ENCODE data around the gene PRDM16. TPM values are rescaled to one million over a fixed set of nuclear protein-coding genes. Genes with fewer than 3 reads are reported as not detected.

PRDM16 gene
- total and polyA plus RNA-seq, 2 experiments from 2014 or later = 41.8 to 55.8 TPM

DNA sequence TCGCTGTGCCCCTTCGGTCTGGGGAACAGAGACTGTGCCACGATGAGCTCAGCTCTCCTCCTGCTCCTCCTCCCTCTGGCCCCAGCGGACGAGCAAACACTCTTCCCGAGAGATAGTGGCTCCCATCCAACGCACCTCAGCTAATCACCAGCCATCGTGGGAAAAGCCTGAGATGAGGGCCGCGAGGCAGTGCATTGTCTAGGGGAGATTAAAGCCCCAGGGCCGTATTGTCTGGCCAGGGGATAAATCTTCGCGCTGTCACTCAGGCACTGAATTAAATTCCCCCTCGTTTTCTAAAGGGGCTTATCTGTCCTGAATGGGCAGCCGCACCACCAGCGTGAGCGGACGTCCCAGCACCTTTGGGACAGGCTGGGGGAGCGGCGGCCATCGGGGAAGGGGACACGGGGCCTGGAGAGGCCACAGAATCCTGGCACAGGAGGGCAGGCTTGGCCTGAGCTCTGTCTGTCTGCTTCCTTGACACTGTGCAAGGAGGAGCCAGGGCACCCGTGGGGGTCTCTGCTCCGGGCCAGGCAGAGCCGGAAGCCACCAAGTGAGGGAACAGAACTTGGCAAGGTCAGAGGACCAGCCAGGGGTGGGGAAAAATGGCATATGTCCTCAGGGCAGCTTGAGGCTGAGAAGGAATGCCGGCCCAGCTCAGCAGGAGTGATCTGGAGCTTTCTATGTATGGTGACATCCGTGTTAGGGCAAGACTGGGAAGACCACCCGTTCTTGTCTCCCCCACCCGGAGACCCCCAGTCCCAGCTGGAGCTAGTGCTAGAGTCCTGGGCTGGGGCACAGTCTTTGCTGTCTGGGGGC is 32.3 kb downstream of the PRDM16 start:
- H3K9me3 ChIP-seq (ENCODE audit: low read depth) = no peaks in the 10 kb centered on the region
- peaks cover 38% of the 10 kb centered on the region for H3K4me1 ChIP-seq (ENCODE audit: low read depth)
- peak overlapping the region; percentile 30 for H3K27ac ChIP-seq
- H3K36me3 ChIP-seq = no peaks in the 10 kb centered on the region
- no peaks in the 10 kb centered on the region for H3K27me3 ChIP-seq
- DNase-seq (ENCODE audit: low read depth in 1 of 2, low spot score in 1 of 2) = no peak
- no peak overlapping the region for H3K4me3 ChIP-seq
- TF ChIP-seq, protein P1, sequence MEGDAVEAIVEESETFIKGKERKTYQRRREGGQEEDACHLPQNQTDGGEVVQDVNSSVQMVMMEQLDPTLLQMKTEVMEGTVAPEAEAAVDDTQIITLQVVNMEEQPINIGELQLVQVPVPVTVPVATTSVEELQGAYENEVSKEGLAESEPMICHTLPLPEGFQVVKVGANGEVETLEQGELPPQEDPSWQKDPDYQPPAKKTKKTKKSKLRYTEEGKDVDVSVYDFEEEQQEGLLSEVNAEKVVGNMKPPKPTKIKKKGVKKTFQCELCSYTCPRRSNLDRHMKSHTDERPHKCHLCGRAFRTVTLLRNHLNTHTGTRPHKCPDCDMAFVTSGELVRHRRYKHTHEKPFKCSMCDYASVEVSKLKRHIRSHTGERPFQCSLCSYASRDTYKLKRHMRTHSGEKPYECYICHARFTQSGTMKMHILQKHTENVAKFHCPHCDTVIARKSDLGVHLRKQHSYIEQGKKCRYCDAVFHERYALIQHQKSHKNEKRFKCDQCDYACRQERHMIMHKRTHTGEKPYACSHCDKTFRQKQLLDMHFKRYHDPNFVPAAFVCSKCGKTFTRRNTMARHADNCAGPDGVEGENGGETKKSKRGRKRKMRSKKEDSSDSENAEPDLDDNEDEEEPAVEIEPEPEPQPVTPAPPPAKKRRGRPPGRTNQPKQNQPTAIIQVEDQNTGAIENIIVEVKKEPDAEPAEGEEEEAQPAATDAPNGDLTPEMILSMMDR (IDR thresholded peaks at IDR 0.05; ENCODE audit: low read depth, low read length) = no peak

DNA sequence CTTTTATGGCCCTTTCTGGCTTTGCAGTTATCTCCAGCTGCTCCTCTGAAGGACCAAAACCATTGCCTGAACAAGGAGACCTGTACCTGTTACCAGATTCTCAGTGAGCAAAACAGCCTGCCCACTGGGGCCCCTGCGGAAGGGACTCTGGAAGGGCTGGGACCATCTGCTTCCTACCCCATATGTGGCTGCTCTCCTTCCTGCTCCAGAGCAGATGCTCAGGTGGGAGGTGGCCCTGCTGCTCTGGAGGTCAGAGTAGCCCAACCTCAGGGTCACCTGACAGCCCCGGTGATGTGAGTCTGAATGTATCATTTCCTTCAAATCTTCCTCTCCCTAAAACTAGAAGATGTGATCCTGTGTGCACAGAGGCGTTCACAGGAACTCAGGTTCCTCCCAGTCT is 33.6 kb downstream of the PRDM16 start:
- Histone ChIP-seq H3K4me1 (ENCODE audit: low read depth) (peaks cover 27% of the 10 kb centered on the region), H3K4me3 (no peak overlapping the region), H3K27ac (no peak overlapping the region), H3K27me3 (no peaks in the 10 kb centered on the region), H3K9me3 (ENCODE audit: low read depth) (no peaks in the 10 kb centered on the region), H3K36me3 (no peaks in the 10 kb centered on the region)
- DNase-seq (ENCODE audit: low read depth in 1 of 2, low spot score in 1 of 2) = no peak
- TF ChIP-seq, protein P1 (IDR thresholded peaks at IDR 0.05; ENCODE audit: low read depth, low read length) = no peak

DNA sequence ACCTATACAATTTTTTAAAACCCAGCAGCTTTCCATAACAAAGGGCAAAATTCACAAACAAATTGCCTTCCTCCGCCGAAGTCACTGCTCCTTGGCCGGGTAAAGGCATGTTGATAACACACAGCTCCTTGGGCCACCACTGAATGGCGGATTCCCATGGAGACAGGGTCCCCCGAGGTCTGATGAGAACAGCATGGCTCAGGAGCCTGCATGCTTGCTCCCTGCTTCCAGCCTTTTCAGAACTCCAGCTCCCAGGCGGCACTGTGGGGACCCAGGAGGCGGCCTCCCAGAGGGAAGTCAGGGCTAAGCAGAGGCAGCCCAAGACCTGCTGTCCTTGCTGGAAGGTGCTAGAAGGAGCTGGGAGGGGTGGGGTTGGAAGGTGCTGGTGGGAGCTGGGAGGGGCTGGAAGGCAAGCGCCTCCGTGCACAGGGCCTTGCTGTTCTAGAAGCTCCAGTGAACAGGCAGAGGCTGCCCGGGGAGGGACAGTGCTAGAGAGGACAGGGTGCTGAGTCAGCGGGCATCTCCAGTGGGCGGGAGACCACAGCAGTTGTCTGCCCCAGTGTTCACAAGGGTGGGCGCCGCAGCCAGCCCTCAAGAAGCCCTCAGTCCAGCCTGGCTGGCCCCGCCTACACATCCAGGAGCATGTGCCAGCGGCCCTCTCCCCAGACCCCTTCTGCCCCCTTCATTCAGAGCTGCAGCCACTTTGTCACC is 35.1 kb downstream of the PRDM16 start:
- no peak for DNase-seq (ENCODE audit: low read depth in 1 of 2, low spot score in 1 of 2)

DNA sequence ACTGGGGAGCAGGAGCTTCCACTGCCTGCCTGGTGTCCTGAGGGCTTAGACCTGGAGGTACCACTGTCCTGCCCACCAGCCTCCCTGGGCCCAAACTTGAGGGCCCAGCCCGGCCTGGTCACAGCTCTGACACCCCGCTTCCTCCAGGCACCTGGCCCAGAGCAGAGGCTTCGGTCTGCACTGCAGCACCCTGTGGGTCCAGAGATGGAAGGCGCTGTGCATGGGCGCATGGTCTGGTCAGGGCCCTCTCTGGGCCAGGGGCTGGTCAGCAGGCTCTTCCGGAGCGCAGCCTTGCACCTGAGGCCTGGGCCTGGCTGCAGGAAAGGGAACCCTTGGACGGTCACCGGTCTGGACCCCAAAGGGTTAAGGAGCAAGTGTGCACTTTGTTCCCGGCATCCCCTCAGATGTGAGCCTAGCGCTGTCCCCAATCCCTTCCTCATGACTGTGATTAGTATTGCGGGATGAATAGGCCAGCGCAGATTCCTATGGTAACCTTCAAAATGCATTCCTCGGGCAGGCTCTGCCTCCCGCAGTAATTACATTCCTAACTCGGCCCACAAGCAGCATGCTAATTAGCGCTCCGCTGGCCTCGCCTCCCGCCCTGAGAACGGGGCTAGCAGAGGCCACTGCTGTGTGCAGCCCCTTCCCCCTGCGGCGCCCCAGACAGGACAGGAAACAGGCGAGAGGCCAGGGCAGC is 36.3 kb downstream of the PRDM16 start:
- TF ChIP-seq, protein P1 (IDR thresholded peaks at IDR 0.05; ENCODE audit: low read depth, low read length) = no peak
- H3K27ac ChIP-seq = no peak overlapping the region

More for the DNA sequence above, 35.1 kb downstream of the PRDM16 start:
- Histone ChIP-seq H3K27me3 (no peaks in the 10 kb centered on the region), H3K4me3 (no peak overlapping the region), H3K36me3 (no peaks in the 10 kb centered on the region), H3K4me1 (ENCODE audit: low read depth) (peaks cover 24% of the 10 kb centered on the region), H3K9me3 (ENCODE audit: low read depth) (no peaks in the 10 kb centered on the region), H3K27ac (no peak overlapping the region)
- TF ChIP-seq, protein P1 (IDR thresholded peaks at IDR 0.05; ENCODE audit: low read depth, low read length) = no peak

DNA sequence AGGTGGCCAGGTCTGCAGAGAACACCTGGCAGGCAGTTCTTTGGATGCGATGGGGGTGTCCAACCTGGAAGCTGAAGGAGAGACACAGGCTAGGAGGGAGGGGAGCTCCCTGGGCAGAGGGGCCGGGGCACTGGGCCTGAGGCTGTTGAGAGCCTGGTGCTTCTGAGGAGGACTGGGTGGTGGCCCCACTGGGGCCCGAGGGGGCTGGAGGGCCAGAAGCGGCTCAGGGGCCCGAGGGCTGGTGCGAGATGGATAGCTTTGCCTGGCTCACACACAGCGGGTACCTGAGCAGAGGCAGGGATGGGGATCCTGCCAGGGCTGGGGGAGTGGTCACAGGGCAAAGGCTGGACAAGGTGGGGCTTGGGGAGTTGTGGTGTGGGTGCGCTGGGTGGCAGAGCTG is 37.2 kb downstream of the PRDM16 start:
- TF ChIP-seq, protein P1 (IDR thresholded peaks at IDR 0.05; ENCODE audit: low read depth, low read length) = no peak
- peaks cover 23% of the 10 kb centered on the region for H3K4me1 ChIP-seq (ENCODE audit: low read depth)

More for the DNA sequence above, 36.3 kb downstream of the PRDM16 start:
- no peaks in the 10 kb centered on the region for H3K27me3 ChIP-seq
- H3K4me3 ChIP-seq = no peak overlapping the region
- H3K36me3 ChIP-seq = no peaks in the 10 kb centered on the region
- DNase-seq (ENCODE audit: low read depth in 1 of 2, low spot score in 1 of 2) = peak in 1 of 2 donors; percentile 80
- no peaks in the 10 kb centered on the region for H3K9me3 ChIP-seq (ENCODE audit: low read depth)
- H3K4me1 ChIP-seq (ENCODE audit: low read depth) = peaks cover 24% of the 10 kb centered on the region

More for the DNA sequence above, 37.2 kb downstream of the PRDM16 start:
- DNase-seq (ENCODE audit: low read depth in 1 of 2, low spot score in 1 of 2) = no peak
- no peak overlapping the region for H3K27ac ChIP-seq
- no peaks in the 10 kb centered on the region for H3K9me3 ChIP-seq (ENCODE audit: low read depth)
- no peaks in the 10 kb centered on the region for H3K36me3 ChIP-seq
- no peak overlapping the region for H3K4me3 ChIP-seq
- H3K27me3 ChIP-seq = no peaks in the 10 kb centered on the region

Measured in cardiac muscle cell (in vitro differentiated cells and primary cell).